Esophagus squamous epithelium (tissue), 4 donors: ENCODE data around the gene PIK3C2G.

Experiments
- POLR2A ChIP-seq, 4 donors: fragments of 450-650 bp; IDR thresholded peaks; one replicate each; pipeline ENCODE4 v1.6.1; 2017; ENCODE audit warnings: antibody characterized with exemption in 4 of 4, mild to moderate bottlenecking in 4 of 4, moderate library complexity in 3 of 4
- TF ChIP-seq, protein P1 (sequence below), 6 experiments: fragments of 450-650 bp in 4 of 6; fragments of 200-600 bp in 2 of 6; sonication (generic) in 2 of 6; IDR thresholded peaks; one replicate each; pipeline ENCODE4 v1.5.1; 2016 to 2019; ENCODE audit warnings: antibody characterized with exemption in 6 of 6, mild to moderate bottlenecking in 4 of 6, moderate library complexity in 4 of 6

DNA sequence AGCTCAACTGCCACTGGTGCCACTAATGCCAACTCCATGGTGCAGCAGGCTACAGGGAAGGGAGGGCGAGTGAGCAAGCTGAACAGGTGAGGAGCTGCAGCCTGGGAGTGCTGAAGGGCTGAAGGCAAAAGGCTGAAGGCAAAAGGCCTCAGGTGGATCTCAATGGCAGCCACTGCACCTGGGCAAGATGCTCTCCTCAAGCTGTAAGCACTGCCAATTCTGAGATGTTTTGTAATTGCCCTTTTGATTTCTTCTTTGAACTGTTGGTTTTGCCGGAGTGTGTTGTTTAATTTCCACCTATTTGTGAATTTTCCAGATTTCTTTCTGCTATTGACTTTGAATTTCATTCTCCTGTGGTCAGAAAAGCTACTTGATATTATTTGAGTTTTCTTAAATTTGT lies 97.6 kb downstream of the PIK3C2G start:
- TF ChIP-seq, protein P1, sequence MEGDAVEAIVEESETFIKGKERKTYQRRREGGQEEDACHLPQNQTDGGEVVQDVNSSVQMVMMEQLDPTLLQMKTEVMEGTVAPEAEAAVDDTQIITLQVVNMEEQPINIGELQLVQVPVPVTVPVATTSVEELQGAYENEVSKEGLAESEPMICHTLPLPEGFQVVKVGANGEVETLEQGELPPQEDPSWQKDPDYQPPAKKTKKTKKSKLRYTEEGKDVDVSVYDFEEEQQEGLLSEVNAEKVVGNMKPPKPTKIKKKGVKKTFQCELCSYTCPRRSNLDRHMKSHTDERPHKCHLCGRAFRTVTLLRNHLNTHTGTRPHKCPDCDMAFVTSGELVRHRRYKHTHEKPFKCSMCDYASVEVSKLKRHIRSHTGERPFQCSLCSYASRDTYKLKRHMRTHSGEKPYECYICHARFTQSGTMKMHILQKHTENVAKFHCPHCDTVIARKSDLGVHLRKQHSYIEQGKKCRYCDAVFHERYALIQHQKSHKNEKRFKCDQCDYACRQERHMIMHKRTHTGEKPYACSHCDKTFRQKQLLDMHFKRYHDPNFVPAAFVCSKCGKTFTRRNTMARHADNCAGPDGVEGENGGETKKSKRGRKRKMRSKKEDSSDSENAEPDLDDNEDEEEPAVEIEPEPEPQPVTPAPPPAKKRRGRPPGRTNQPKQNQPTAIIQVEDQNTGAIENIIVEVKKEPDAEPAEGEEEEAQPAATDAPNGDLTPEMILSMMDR (IDR thresholded peaks at IDR 0.05) = no peak
- TF ChIP-seq POLR2A (IDR thresholded peaks at IDR 0.05) = no peak
